Tibial nerve (tissue), 4 donors: ENCODE results near the gene CNNM1. TPM values are rescaled to one million over a fixed set of nuclear protein-coding genes. Genes with fewer than 3 reads are reported as not detected.

Experiments used
- DNase-seq, 2 donors: peaks; one replicate each; pipeline ENCODE4 v3.0.0-alpha.2; 2019; ENCODE audit warnings: low spot score in 2 of 2
- H3K27ac ChIP-seq, 4 donors: fragments of 200-600 bp; sonication (generic) in 3 of 4; one replicate each; pipeline ENCODE4 v1.5.1; 2017 to 2019; ENCODE audit warnings: mild to moderate bottlenecking in 1 of 4
- H3K27me3 ChIP-seq, 2 donors: fragments of 200-600 bp; sonication (generic) in 1 of 2; one replicate each; pipeline versions ENCODE4 v1.5.1 to v1.6.0; 2017 to 2019
- H3K36me3 ChIP-seq, 3 donors: fragments of 200-600 bp; sonication (generic); one replicate each; pipeline ENCODE4 v1.5.1; 2018 to 2019
- H3K4me1 ChIP-seq, 4 donors: fragments of 200-600 bp; sonication (generic) in 3 of 4; one replicate each; pipeline ENCODE4 v1.5.1; 2017 to 2019
- H3K4me3 ChIP-seq, 4 donors: fragments of 200-600 bp; sonication (generic) in 3 of 4; one replicate each; pipeline ENCODE4 v1.5.1; 2017 to 2019; ENCODE audit warnings: mild to moderate bottlenecking in 1 of 4, moderate library complexity in 1 of 4
- H3K9me3 ChIP-seq, 4 donors: fragments of 200-600 bp; sonication (generic) in 3 of 4; one replicate each; pipeline ENCODE4 v1.5.1; 2017 to 2019
- EP300 ChIP-seq, 2 donors: sonication (generic); formaldehyde crosslinking; IDR thresholded peaks; one replicate each; pipeline ENCODE4 v1.6.1; 2017; ENCODE audit warnings: antibody characterized with exemption in 2 of 2, mild to moderate bottlenecking in 1 of 2
- POLR2A ChIP-seq, 2 donors: fragments of 450-650 bp; IDR thresholded peaks; one replicate each; pipeline ENCODE4 v1.6.1; 2017; ENCODE audit warnings: antibody characterized with exemption in 2 of 2, mild to moderate bottlenecking in 2 of 2, moderate library complexity in 2 of 2
- WGBS, 2 donors: methylation state at CpG; one replicate each; pipeline ENCODE4 v1.1.5; 2018; 5-methylcytosine and 5-hydroxymethylcytosine counted together
- total RNA-seq, 4 donors: library from RNA; depleted of rRNA; stranded (reverse); fragments of >200 nt; gene quantifications; one replicate each; pipeline ENCODE4 v1.1.0, GENCODE V29; 2016
- TF ChIP-seq, protein P1 (sequence below), 5 experiments: fragments of 200-600 bp in 3 of 5; fragments of 450-650 bp in 2 of 5; sonication (generic) in 3 of 5; IDR thresholded peaks; one replicate each; pipeline ENCODE4 v1.5.1; 2016 to 2019; ENCODE audit warnings: antibody characterized with exemption in 5 of 5, mild to moderate bottlenecking in 3 of 5, moderate library complexity in 2 of 5

CNNM1 gene
- total RNA-seq, 4 donors from 2014 or later, result 0.20 TPM; not detected in 3

DNA sequence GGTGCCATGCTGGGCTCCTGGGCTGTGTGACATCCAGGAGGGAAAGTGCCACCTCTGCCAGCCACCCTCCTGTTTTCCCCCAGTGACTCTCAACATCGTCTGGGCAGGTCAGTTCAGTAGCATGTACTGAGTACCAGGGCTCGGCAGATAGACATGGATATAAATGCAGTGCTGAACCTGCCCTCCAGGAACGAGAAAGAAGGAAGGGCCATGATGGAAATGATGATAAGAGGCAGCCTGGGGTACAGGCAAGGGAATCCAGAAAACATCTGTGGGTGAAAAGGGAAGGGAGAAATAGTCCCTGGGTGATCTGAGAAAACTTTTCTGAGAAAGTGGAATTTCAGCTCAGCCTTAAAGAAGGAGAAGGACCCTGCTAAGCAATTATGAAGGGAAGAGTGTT lies 12.1 kb downstream of the CNNM1 start:
- Histone ChIP-seq H3K9me3 (no peaks in the 10 kb centered on the region), H3K27ac (no peak overlapping the region), H3K27me3 (no peaks in the 10 kb centered on the region), H3K4me1 (no peaks in the 10 kb centered on the region), H3K36me3 (no peaks in the 10 kb centered on the region), H3K4me3 (no peak overlapping the region)
- TF ChIP-seq EP300 (IDR thresholded peaks at IDR 0.05) (no peak), POLR2A (IDR thresholded peaks at IDR 0.05) (no peak)
- TF ChIP-seq, protein P1, sequence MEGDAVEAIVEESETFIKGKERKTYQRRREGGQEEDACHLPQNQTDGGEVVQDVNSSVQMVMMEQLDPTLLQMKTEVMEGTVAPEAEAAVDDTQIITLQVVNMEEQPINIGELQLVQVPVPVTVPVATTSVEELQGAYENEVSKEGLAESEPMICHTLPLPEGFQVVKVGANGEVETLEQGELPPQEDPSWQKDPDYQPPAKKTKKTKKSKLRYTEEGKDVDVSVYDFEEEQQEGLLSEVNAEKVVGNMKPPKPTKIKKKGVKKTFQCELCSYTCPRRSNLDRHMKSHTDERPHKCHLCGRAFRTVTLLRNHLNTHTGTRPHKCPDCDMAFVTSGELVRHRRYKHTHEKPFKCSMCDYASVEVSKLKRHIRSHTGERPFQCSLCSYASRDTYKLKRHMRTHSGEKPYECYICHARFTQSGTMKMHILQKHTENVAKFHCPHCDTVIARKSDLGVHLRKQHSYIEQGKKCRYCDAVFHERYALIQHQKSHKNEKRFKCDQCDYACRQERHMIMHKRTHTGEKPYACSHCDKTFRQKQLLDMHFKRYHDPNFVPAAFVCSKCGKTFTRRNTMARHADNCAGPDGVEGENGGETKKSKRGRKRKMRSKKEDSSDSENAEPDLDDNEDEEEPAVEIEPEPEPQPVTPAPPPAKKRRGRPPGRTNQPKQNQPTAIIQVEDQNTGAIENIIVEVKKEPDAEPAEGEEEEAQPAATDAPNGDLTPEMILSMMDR (IDR thresholded peaks at IDR 0.05), result no peak
- WGBS, 2 donors, result 53 to 61% methylated on average over 3 of the region's 3 CpGs
- no peak for DNase-seq

GRCh38 chr10:99341860-99342490 lies 12.8 kb downstream of the CNNM1 start:
- Histone ChIP-seq H3K36me3 (no peaks in the 10 kb centered on the region), H3K27me3 (no peaks in the 10 kb centered on the region), H3K4me3 (no peak overlapping the region), H3K9me3 (no peaks in the 10 kb centered on the region), H3K27ac (no peak overlapping the region), H3K4me1 (no peaks in the 10 kb centered on the region)
- no peak for TF ChIP-seq EP300 (IDR thresholded peaks at IDR 0.05)
- TF ChIP-seq, protein P1 (IDR thresholded peaks at IDR 0.05), result no peak
- TF ChIP-seq POLR2A (IDR thresholded peaks at IDR 0.05), result no peak
- 41 to 51% methylated on average over 3 of the region's 3 CpGs for WGBS, 2 donors
- no peak for DNase-seq

GRCh38 chr10:99343262-99343661 lies 14.1 kb downstream of the CNNM1 start:
- TF ChIP-seq, protein P1 (IDR thresholded peaks at IDR 0.05), result no peak
- TF ChIP-seq EP300 (IDR thresholded peaks at IDR 0.05) (no peak), POLR2A (IDR thresholded peaks at IDR 0.05) (no peak)
- H3K4me1 ChIP-seq, result no peaks in the 10 kb centered on the region
- H3K9me3 ChIP-seq, result no peaks in the 10 kb centered on the region
- no peak for DNase-seq
- H3K4me3 ChIP-seq, result no peak overlapping the region
- H3K36me3 ChIP-seq, result no peaks in the 10 kb centered on the region
- no peak overlapping the region for H3K27ac ChIP-seq
- no peaks in the 10 kb centered on the region for H3K27me3 ChIP-seq
- WGBS, 2 donors, result 89 to 93% methylated on average over 5 of the region's 5 CpGs

- Histone ChIP-seq H3K4me3 (no peak overlapping the region), H3K27ac (no peak overlapping the region), H3K36me3 (no peaks in the 10 kb centered on the region), H3K4me1 (no peaks in the 10 kb centered on the region), H3K27me3 (no peaks in the 10 kb centered on the region), H3K9me3 (no peaks in the 10 kb centered on the region)
- WGBS, 2 donors, result 34% methylated on average over 4 of the region's 4 CpGs
- DNase-seq, result no peak
- TF ChIP-seq EP300 (IDR thresholded peaks at IDR 0.05), result no peak
- no peak for TF ChIP-seq POLR2A (IDR thresholded peaks at IDR 0.05)
- TF ChIP-seq, protein P1 (IDR thresholded peaks at IDR 0.05), result no peak
These were observed 15.6 kb downstream of the CNNM1 start for GRCh38 chr10:99344715-99345114.

- Histone ChIP-seq H3K9me3 (no peaks in the 10 kb centered on the region), H3K36me3 (no peaks in the 10 kb centered on the region), H3K27me3 (no peaks in the 10 kb centered on the region), H3K27ac (no peak overlapping the region), H3K4me3 (no peak overlapping the region), H3K4me1 (no peaks in the 10 kb centered on the region)
- DNase-seq, result no peak
- WGBS, 2 donors, result 81 to 92% methylated on average over 1 of the region's 1 CpG
- TF ChIP-seq, protein P1 (IDR thresholded peaks at IDR 0.05), result no peak
- no peak for TF ChIP-seq EP300 (IDR thresholded peaks at IDR 0.05)
- TF ChIP-seq POLR2A (IDR thresholded peaks at IDR 0.05), result no peak
These were observed 16.2 kb downstream of the CNNM1 start for GRCh38 chr10:99345350-99345749.
